ENCODE measurements around the gene STX8.

The STX8 gene

GRCh38 chr17:9238340-9239245 is 337.0 kb downstream of the STX8 start:
- DNase-seq (ENCODE audit: low spot score) = no peak

GRCh38 chr17:9237661-9238301 is 337.8 kb downstream of the STX8 start:
- DNase-seq (ENCODE audit: low spot score) = no peak

GRCh38 chr17:9237053-9237410 is 338.6 kb downstream of the STX8 start:
- DNase-seq (ENCODE audit: low spot score) = no peak

GRCh38 chr17:9236286-9237052 is 339.2 kb downstream of the STX8 start:
- DNase-seq (ENCODE audit: low spot score) = no peak

- no peak for DNase-seq (ENCODE audit: low spot score)
Measured at GRCh38 chr17:9235346-9235745, 340.3 kb downstream of the STX8 start.

- no peak for DNase-seq (ENCODE audit: low spot score)
Measured at GRCh38 chr17:9234389-9234945, 341.2 kb downstream of the STX8 start.

- no peak for DNase-seq (ENCODE audit: low spot score)
Measured at GRCh38 chr17:9233761-9234160, 341.9 kb downstream of the STX8 start.

GRCh38 chr17:9233271-9233599 is 342.4 kb downstream of the STX8 start:
- DNase-seq (ENCODE audit: low spot score) = no peak

GRCh38 chr17:9232591-9233270 is 342.9 kb downstream of the STX8 start:
- DNase-seq (ENCODE audit: low spot score) = no peak

GRCh38 chr17:9232155-9232475 is 343.5 kb downstream of the STX8 start:
- no peak for DNase-seq (ENCODE audit: low spot score)

- DNase-seq (ENCODE audit: low spot score) = no peak
Measured at GRCh38 chr17:9231449-9232154, 344.0 kb downstream of the STX8 start.

GRCh38 chr17:9230861-9231260 is 344.8 kb downstream of the STX8 start:
- no peak for DNase-seq (ENCODE audit: low spot score)

GRCh38 chr17:9230346-9230745 is 345.3 kb downstream of the STX8 start:
- no peak for DNase-seq (ENCODE audit: low spot score)

- no peak for DNase-seq (ENCODE audit: low spot score)
Measured at GRCh38 chr17:9229826-9230201, 345.8 kb downstream of the STX8 start.

GRCh38 chr17:9229160-9229825 is 346.3 kb downstream of the STX8 start:
- DNase-seq (ENCODE audit: low spot score) = no peak

GRCh38 chr17:9228408-9229159 is 347.0 kb downstream of the STX8 start:
- DNase-seq (ENCODE audit: low spot score) = no peak

- no peak for DNase-seq (ENCODE audit: low spot score)
Measured at GRCh38 chr17:9227819-9228407, 347.7 kb downstream of the STX8 start.

- DNase-seq (ENCODE audit: low spot score) = no peak
Measured at GRCh38 chr17:9226794-9227135, 348.9 kb downstream of the STX8 start.

- DNase-seq (ENCODE audit: low spot score) = no peak
Measured at GRCh38 chr17:9226130-9226793, 349.4 kb downstream of the STX8 start.
